Activated CD4-positive, CD25-positive, alpha-beta regulatory T cell treated with anti-CD3 and anti-CD28 coated beads, Interleukin-2, amount 50 U/mL, for 72 hours (primary cell): ENCODE data around the gene PGA4.
A peak's percentile ranks its signal among the peaks of the same experiment; 100 is the strongest.
"Not testable (repeated sequence)": the region's sequence is repeated elsewhere in the genome, so short reads cannot be mapped to it uniquely, and the experiment has no call there.

Source experiments
- DNase-seq: peaks from one replicate; pipeline ENCODE4 v3.0.0; 2021

PGA4 gene

GRCh38 chr11:61252332-61252731, 30.2 kb downstream of the PGA4 start:
- not testable (repeated sequence) for DNase-seq

- peak; percentile 65 for DNase-seq
Measured at GRCh38 chr11:61254403-61255025, 32.4 kb downstream of the PGA4 start.

- DNase-seq = no peak
Measured at GRCh38 chr11:61256710-61257482, 34.7 kb downstream of the PGA4 start.

- DNase-seq = no peak
Measured at GRCh38 chr11:61258546-61258945, 36.4 kb downstream of the PGA4 start.

- DNase-seq = no peak
Measured at GRCh38 chr11:61259363-61259762, 37.2 kb downstream of the PGA4 start.

GRCh38 chr11:61264371-61264770, 42.2 kb downstream of the PGA4 start:
- DNase-seq = no peak

GRCh38 chr11:61264795-61265194, 42.6 kb downstream of the PGA4 start:
- DNase-seq = no peak

- no peak for DNase-seq
Measured at GRCh38 chr11:61265357-61265756, 43.2 kb downstream of the PGA4 start.

- no peak for DNase-seq
Measured at GRCh38 chr11:61266602-61267001, 44.5 kb downstream of the PGA4 start.

- no peak for DNase-seq
Measured at GRCh38 chr11:61267437-61267841, 45.3 kb downstream of the PGA4 start.

- no peak for DNase-seq
Measured at GRCh38 chr11:61268588-61269250, 46.6 kb downstream of the PGA4 start.

GRCh38 chr11:61270354-61271076, 48.4 kb downstream of the PGA4 start:
- DNase-seq = no peak

- DNase-seq = no peak
Measured at GRCh38 chr11:61272731-61273130, 50.6 kb downstream of the PGA4 start.

GRCh38 chr11:61273178-61274078, 51.3 kb downstream of the PGA4 start:
- no peak for DNase-seq

- no peak for DNase-seq
Measured at GRCh38 chr11:61274084-61274483, 51.9 kb downstream of the PGA4 start.

- no peak for DNase-seq
Measured at GRCh38 chr11:61275191-61275590, 53.0 kb downstream of the PGA4 start.

- no peak for DNase-seq
Measured at GRCh38 chr11:61277186-61278000, 55.2 kb downstream of the PGA4 start.

GRCh38 chr11:61278001-61278470, 55.9 kb downstream of the PGA4 start:
- DNase-seq = no peak

- DNase-seq = no peak
Measured at GRCh38 chr11:61279934-61280659, 58.0 kb downstream of the PGA4 start.

- no peak for DNase-seq
Measured at GRCh38 chr11:61280883-61281580, 58.9 kb downstream of the PGA4 start.
